HFF-Myc (cell line): ENCODE results near the gene OR51D1.

ENCODE experiments used
- DNase-seq: peaks from one replicate; pipeline ENCODE4 v3.0.0-alpha.2; 2011; ENCODE audit warnings: low read depth; ENCODE audit errors: extremely low read depth
- H3K4me3 ChIP-seq: replicated peaks from 2 replicates; pipeline ENCODE4 v1.5.1; 2011; ENCODE audit warnings: low read depth, mild to moderate bottlenecking, control low read depth, low read length
- CTCF ChIP-seq: IDR thresholded peaks from 2 replicates; pipeline ENCODE4 v1.5.1; 2012; ENCODE audit warnings: mild to moderate bottlenecking, low read depth, low read length, control low read depth; ENCODE audit errors: missing control alignments

Gene OR51D1

GRCh38 chr11:4644233-4644632 lies 7.0 kb downstream of the OR51D1 start:
- no peak for TF ChIP-seq CTCF
- DNase-seq, result no peak
- no peak overlapping the region for H3K4me3 ChIP-seq

GRCh38 chr11:4645974-4646373 lies 8.7 kb downstream of the OR51D1 start:
- no peak overlapping the region for H3K4me3 ChIP-seq
- TF ChIP-seq CTCF, result no peak
- DNase-seq, result no peak

GRCh38 chr11:4647766-4648165 lies 10.5 kb downstream of the OR51D1 start:
- DNase-seq, result no peak
- TF ChIP-seq CTCF, result no peak
- H3K4me3 ChIP-seq, result no peak overlapping the region

GRCh38 chr11:4654635-4655369 lies 17.5 kb downstream of the OR51D1 start:
- no peak for DNase-seq
- H3K4me3 ChIP-seq, result no peak overlapping the region
- no peak for TF ChIP-seq CTCF

GRCh38 chr11:4658629-4659445 lies 21.6 kb downstream of the OR51D1 start:
- no peak overlapping the region for H3K4me3 ChIP-seq
- DNase-seq, result no peak

GRCh38 chr11:4662876-4663275 lies 25.6 kb downstream of the OR51D1 start:
- H3K4me3 ChIP-seq, result no peak overlapping the region
- no peak for TF ChIP-seq CTCF
- DNase-seq, result no peak

More at GRCh38 chr11:4658629-4659445, 21.6 kb downstream of the OR51D1 start:
- TF ChIP-seq CTCF, result no peak
